Fibroblast of peridontal ligament (primary cell): ENCODE measurements around the gene PRPH.
"Not testable (repeated sequence)": the region's sequence is repeated elsewhere in the genome, so short reads cannot be mapped to it uniquely, and the experiment has no call there.

Source experiments
- DNase-seq: peaks from one replicate; pipeline ENCODE4 v3.0.0-alpha.2; 2010; ENCODE audit errors: extremely low read depth

The PRPH gene

GRCh38 chr12:49276304-49277290, 18.4 kb upstream of the PRPH start:
- DNase-seq: no peak

- DNase-seq: no peak
These were observed 17.5 kb upstream of the PRPH start for GRCh38 chr12:49277466-49277865.

GRCh38 chr12:49279706-49280159, 15.2 kb upstream of the PRPH start:
- DNase-seq: no peak

GRCh38 chr12:49280545-49280944, 14.4 kb upstream of the PRPH start:
- DNase-seq: not testable (repeated sequence)

GRCh38 chr12:49282302-49282701, 12.6 kb upstream of the PRPH start:
- DNase-seq: no peak

- DNase-seq: not testable (repeated sequence)
These were observed 12.1 kb upstream of the PRPH start for GRCh38 chr12:49282740-49283375.

GRCh38 chr12:49283541-49284429, 11.2 kb upstream of the PRPH start:
- DNase-seq: no peak

- DNase-seq: no peak
These were observed 10.3 kb upstream of the PRPH start for GRCh38 chr12:49284672-49285071.

- DNase-seq: no peak
These were observed 7.1 kb upstream of the PRPH start for GRCh38 chr12:49287876-49288275.

GRCh38 chr12:49288412-49288853, 6.5 kb upstream of the PRPH start:
- peak; percentile 71 for DNase-seq

GRCh38 chr12:49288922-49289555, 5.9 kb upstream of the PRPH start:
- no peak for DNase-seq

GRCh38 chr12:49292729-49293055, 2.3 kb upstream of the PRPH start:
- DNase-seq: no peak

GRCh38 chr12:49293056-49293956, 1.6 kb upstream of the PRPH start:
- no peak for DNase-seq

GRCh38 chr12:49294086-49294803, 702 bp upstream of the PRPH start:
- DNase-seq: no peak

GRCh38 chr12:49294804-49295081, 204 bp upstream of the PRPH start:
- no peak for DNase-seq

- DNase-seq: no peak
These were observed 1.3 kb downstream of the PRPH start for GRCh38 chr12:49296034-49296835.

GRCh38 chr12:49296836-49297694, 2.1 kb downstream of the PRPH start:
- DNase-seq: no peak

GRCh38 chr12:49297695-49298060, 2.7 kb downstream of the PRPH start:
- no peak for DNase-seq
